ENCODE measurements around the gene SNX32. TPM values are rescaled to one million over a fixed set of nuclear protein-coding genes. Genes with fewer than 3 reads are reported as not detected.

Gene SNX32
- total RNA-seq, 1 experiment from 2014 or later = not detected

DNA sequence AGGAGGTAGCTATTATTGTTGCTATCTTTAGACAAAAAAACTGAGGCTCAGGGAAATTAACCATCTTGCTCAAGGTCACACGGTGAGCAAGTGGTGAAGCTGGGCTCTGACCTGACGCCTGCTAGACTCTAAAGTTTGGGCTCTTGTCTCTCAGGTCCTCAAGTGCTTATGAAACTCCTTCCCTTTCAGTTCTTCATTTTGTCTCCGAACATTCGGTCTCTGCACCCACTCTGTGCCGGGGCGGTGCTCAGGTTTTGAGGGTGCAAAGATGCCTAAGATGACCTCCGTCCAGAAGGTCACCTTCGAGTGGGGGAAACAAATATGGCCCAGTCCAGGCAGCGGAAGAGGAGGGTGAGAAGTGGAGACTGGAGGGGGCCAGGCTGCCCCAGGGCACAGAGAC, 30.9 kb upstream of the SNX32 start:
- Histone ChIP-seq H3K4me3 (replicated peaks in 1 of 2; ENCODE audit: low read depth in 1 of 2, low read length in 2 of 2) (no peak overlapping the region), H3K9me2 (ENCODE audit: insufficient read depth) (no peaks in the 10 kb centered on the region), H3K9me3 (ENCODE audit: control insufficient read depth in 1 of 2, insufficient read depth in 1 of 2, low read depth in 1 of 2, low read length in 2 of 2) (no peaks in the 10 kb centered on the region), H2AFZ (ENCODE audit: low read depth, low read length, poor library complexity, severe bottlenecking) (no peak overlapping the region), H3K9ac (ENCODE audit: low read length) (no peak overlapping the region), H3K4me2 (ENCODE audit: low read length) (no peak overlapping the region), H4K20me1 (ENCODE audit: insufficient read depth) (no peaks in the 10 kb centered on the region), H3K4me1 (ENCODE audit: control insufficient read depth in 1 of 2, insufficient read depth in 2 of 2, low read length in 2 of 2) (peaks cover 0 to 3% of the 10 kb centered on the region in 2 experiments; a peak in 1 of 4 replicates), H3K79me2 (ENCODE audit: insufficient read depth, low read length) (no peaks in the 10 kb centered on the region), H3K27me3 (ENCODE audit: insufficient read depth, low read length) (no peaks in the 10 kb centered on the region), H3K36me3 (ENCODE audit: control insufficient read depth in 1 of 2, insufficient read depth in 2 of 2, low read length in 2 of 2) (no peaks in the 10 kb centered on the region), H3K27ac (ENCODE audit: low read depth, low read length) (no peak overlapping the region)
- ChIA-PET CTCF (no interaction called here), POLR2A (interaction anchor here (0.7 kb wide), 1 partner anchor 83 kb away, joined by 3 read pairs; no protein-coding TSS in a partner anchor), RAD21 (ENCODE audit: low non-redundant PET in 1 of 2, low total read pairs in 2 of 2, uncharacterized antibody in 2 of 2, unreplicated experiment in 2 of 2) (no interaction called here)
- DNase-seq (ENCODE audit: low read depth, low spot score) = no peak
- TF ChIP-seq, protein P1, sequence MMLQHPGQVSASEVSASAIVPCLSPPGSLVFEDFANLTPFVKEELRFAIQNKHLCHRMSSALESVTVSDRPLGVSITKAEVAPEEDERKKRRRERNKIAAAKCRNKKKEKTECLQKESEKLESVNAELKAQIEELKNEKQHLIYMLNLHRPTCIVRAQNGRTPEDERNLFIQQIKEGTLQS (IDR thresholded peaks at IDR 0.05) = no peak
- TF ChIP-seq SRF (IDR thresholded peaks at IDR 0.05; ENCODE audit: low read depth) (no peak), SP1 (IDR thresholded peaks at IDR 0.05; ENCODE audit: low read depth) (no peak), YY1 (IDR thresholded peaks at IDR 0.05; ENCODE audit: extremely low read depth, insufficient replicate concordance, low read depth, low read length) (no peak), TCF7L2 (IDR thresholded peaks at IDR 0.05; ENCODE audit: borderline replicate concordance, extremely low read depth, insufficient read depth, insufficient read length) (no peak), JUND (IDR thresholded peaks at IDR 0.05) (no peak), EZH2 (IDR thresholded peaks at IDR 0.05) (no peak), RAD21 (IDR thresholded peaks at IDR 0.05; ENCODE audit: low read depth) (no peak), ZNF274 (IDR thresholded peaks at IDR 0.05; ENCODE audit: low read depth, low read length) (no peak), POLR2AphosphoS5 (IDR thresholded peaks at IDR 0.05; ENCODE audit: low read depth, low read length) (no peak), ELF1 (IDR thresholded peaks at IDR 0.05; ENCODE audit: borderline replicate concordance, low read depth) (no peak), CEBPB (IDR thresholded peaks at IDR 0.05; ENCODE audit: low read depth) (no peak), ZFX (IDR thresholded peaks at IDR 0.05) (no peak), EZH2phosphoT487 (IDR thresholded peaks at IDR 0.05; ENCODE audit: borderline replicate concordance) (no peak), CBX3 (IDR thresholded peaks at IDR 0.05; ENCODE audit: low read depth) (no peak)
- TF ChIP-seq, protein P2, sequence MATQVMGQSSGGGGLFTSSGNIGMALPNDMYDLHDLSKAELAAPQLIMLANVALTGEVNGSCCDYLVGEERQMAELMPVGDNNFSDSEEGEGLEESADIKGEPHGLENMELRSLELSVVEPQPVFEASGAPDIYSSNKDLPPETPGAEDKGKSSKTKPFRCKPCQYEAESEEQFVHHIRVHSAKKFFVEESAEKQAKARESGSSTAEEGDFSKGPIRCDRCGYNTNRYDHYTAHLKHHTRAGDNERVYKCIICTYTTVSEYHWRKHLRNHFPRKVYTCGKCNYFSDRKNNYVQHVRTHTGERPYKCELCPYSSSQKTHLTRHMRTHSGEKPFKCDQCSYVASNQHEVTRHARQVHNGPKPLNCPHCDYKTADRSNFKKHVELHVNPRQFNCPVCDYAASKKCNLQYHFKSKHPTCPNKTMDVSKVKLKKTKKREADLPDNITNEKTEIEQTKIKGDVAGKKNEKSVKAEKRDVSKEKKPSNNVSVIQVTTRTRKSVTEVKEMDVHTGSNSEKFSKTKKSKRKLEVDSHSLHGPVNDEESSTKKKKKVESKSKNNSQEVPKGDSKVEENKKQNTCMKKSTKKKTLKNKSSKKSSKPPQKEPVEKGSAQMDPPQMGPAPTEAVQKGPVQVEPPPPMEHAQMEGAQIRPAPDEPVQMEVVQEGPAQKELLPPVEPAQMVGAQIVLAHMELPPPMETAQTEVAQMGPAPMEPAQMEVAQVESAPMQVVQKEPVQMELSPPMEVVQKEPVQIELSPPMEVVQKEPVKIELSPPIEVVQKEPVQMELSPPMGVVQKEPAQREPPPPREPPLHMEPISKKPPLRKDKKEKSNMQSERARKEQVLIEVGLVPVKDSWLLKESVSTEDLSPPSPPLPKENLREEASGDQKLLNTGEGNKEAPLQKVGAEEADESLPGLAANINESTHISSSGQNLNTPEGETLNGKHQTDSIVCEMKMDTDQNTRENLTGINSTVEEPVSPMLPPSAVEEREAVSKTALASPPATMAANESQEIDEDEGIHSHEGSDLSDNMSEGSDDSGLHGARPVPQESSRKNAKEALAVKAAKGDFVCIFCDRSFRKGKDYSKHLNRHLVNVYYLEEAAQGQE (IDR thresholded peaks at IDR 0.05; ENCODE audit: low read depth) = no peak
- TF ChIP-seq, protein P3, sequence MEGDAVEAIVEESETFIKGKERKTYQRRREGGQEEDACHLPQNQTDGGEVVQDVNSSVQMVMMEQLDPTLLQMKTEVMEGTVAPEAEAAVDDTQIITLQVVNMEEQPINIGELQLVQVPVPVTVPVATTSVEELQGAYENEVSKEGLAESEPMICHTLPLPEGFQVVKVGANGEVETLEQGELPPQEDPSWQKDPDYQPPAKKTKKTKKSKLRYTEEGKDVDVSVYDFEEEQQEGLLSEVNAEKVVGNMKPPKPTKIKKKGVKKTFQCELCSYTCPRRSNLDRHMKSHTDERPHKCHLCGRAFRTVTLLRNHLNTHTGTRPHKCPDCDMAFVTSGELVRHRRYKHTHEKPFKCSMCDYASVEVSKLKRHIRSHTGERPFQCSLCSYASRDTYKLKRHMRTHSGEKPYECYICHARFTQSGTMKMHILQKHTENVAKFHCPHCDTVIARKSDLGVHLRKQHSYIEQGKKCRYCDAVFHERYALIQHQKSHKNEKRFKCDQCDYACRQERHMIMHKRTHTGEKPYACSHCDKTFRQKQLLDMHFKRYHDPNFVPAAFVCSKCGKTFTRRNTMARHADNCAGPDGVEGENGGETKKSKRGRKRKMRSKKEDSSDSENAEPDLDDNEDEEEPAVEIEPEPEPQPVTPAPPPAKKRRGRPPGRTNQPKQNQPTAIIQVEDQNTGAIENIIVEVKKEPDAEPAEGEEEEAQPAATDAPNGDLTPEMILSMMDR (IDR thresholded peaks at IDR 0.05 in 2 of 3, conservative IDR thresholded peaks at IDR 0.05 in 1 of 3; ENCODE audit: borderline replicate concordance in 1 of 3, insufficient read depth in 1 of 3, low read depth in 2 of 3, low read length in 2 of 3) = no peak
- TF ChIP-seq, protein P4, sequence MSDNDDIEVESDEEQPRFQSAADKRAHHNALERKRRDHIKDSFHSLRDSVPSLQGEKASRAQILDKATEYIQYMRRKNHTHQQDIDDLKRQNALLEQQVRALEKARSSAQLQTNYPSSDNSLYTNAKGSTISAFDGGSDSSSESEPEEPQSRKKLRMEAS (IDR thresholded peaks at IDR 0.05) = no peak
- TF ChIP-seq, protein P5, sequence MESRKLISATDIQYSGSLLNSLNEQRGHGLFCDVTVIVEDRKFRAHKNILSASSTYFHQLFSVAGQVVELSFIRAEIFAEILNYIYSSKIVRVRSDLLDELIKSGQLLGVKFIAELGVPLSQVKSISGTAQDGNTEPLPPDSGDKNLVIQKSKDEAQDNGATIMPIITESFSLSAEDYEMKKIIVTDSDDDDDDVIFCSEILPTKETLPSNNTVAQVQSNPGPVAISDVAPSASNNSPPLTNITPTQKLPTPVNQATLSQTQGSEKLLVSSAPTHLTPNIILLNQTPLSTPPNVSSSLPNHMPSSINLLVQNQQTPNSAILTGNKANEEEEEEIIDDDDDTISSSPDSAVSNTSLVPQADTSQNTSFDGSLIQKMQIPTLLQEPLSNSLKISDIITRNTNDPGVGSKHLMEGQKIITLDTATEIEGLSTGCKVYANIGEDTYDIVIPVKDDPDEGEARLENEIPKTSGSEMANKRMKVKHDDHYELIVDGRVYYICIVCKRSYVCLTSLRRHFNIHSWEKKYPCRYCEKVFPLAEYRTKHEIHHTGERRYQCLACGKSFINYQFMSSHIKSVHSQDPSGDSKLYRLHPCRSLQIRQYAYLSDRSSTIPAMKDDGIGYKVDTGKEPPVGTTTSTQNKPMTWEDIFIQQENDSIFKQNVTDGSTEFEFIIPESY (IDR thresholded peaks at IDR 0.05; ENCODE audit: extremely low read depth, insufficient replicate concordance, low read length) = no peak
- intact Hi-C loops (cut with micrococcal nuclease) = no loop called here
- BruUV-seq (replicated peaks) = no TSS peak
- ATAC-seq = no peak

Measured in HCT116 (cell line).